ENCODE data around the gene SHD.
A peak's percentile ranks its signal among the peaks of the same experiment; 100 is the strongest.

Gene SHD

DNA sequence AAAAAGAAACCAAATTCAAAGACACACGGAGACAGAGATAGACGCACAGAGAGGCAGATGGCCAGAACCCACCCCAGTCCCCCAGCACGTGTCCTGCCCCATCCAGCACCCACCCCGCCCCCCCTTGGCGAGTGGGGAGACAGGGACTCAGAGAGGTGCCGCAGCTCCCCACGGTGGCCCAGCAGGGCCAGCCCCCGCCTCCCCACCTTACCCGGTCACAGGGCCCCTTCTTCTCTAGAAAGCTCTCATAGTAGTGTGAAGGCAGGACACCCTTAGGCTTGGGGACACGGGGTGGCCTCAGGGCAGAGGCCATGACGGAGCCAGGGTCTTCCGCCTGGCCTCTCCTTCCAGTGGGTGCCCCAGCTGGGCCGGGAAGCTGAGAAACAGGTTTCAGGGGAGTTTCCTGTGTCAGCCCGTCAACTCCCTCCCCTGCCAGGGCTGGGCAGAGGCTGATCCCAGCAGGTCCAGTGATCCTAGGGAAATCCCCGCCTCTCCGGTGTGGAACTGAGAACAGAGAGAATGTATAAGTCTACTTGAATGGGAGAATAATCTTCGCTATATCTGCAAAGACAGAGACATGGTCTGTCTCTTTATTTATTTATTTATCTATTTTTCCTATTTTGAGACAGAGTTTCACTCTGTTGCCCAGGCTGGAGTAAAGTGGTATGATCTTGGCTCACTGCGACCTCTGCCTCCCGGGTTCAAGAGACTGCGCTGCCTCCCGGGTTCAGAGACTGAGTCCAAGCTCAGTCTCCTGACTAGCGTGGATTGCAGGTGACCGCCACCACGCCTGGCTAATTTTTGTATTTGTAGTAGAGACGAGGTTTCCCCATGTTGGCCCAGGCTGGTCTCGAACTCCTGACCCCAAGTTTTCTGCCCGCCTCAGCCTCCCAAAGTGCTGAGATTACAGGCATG, 59.6 kb downstream of the SHD start, which contains the start of gene STAP2:
Gene STAP2 (minus strand): TSS at position 387 of the 915 bp plus-strand sequence. CDS start 74 bp downstream, at position 313.
- H3K36me3 Mint-ChIP-seq (ENCODE audit: low read depth) = peaks cover 6% of the 10 kb centered on the region
- peaks cover 14% of the 10 kb centered on the region for H3K9me3 Mint-ChIP-seq
- H3K4me3 Mint-ChIP-seq = peak within 1 kb of the TSS; percentile 74
- H3K27me3 Mint-ChIP-seq = peaks cover 19% of the 10 kb centered on the region
- peak within 1 kb of the TSS; percentile 79 for H3K27ac Mint-ChIP-seq
- peaks cover 34% of the 10 kb centered on the region for H3K4me1 Mint-ChIP-seq (ENCODE audit: low read depth)
- intact Hi-C loops (cut with micrococcal nuclease) = no loop called here

Measured in dendritic cell treated with granulocyte-macrophage colony-stimulating factor and Interleukin-4, amounts not matched to agents 40 ng/mL and 50 ng/mL, for 4 days (primary cell).